OCI-LY1 (cell line): ENCODE data around the gene ATXN7L3B.

Source experiments
- H2AFZ ChIP-seq: fragments of 200-600 bp; sonication (generic), shearing (Covaris generic); 2 replicates; pipeline ENCODE4 v1.6.0; 2014; ENCODE audit warnings: antibody characterized with exemption, mild to moderate bottlenecking, low read length
- H3F3A ChIP-seq: fragments of 200-600 bp; sonication (generic), shearing (Covaris generic); 2 replicates; pipeline ENCODE4 v1.6.0; 2014; ENCODE audit warnings: mild to moderate bottlenecking, antibody characterized with exemption, low read length, moderate library complexity; ENCODE audit not compliant: insufficient read depth
- H3K27ac ChIP-seq: fragments of 200-600 bp; sonication (generic); 2 replicates; pipeline ENCODE4 v1.5.1; 2014; ENCODE audit warnings: low read length, mixed run types, mild to moderate bottlenecking, low read depth; ENCODE audit not compliant: poor library complexity, severe bottlenecking
- H3K27me3 ChIP-seq: fragments of 200-600 bp; sonication (generic); 2 replicates; pipeline ENCODE4 v1.6.0; 2014; ENCODE audit warnings: antibody characterized with exemption, mild to moderate bottlenecking, low read length, moderate library complexity; ENCODE audit not compliant: insufficient read depth
- H3K36me3 ChIP-seq: fragments of 200-600 bp; sonication (generic); 2 replicates; pipeline ENCODE4 v1.6.1; 2014; ENCODE audit warnings: mild to moderate bottlenecking, antibody characterized with exemption, low read length, moderate library complexity, mixed read lengths; ENCODE audit not compliant: insufficient read depth
- H3K4me1 ChIP-seq: fragments of 200-600 bp; sonication (generic); 2 replicates; pipeline ENCODE4 v1.5.1; 2014; ENCODE audit warnings: mild to moderate bottlenecking, low read length, moderate library complexity; ENCODE audit not compliant: insufficient read depth, severe bottlenecking
- H3K4me2 ChIP-seq: fragments of 200-600 bp; sonication (generic), shearing (Covaris generic); 2 replicates; pipeline ENCODE4 v1.6.1; 2014; ENCODE audit warnings: low read length
- H3K4me3 ChIP-seq: fragments of 200-600 bp; sonication (generic); 2 replicates; pipeline ENCODE4 v1.5.1; 2014; ENCODE audit warnings: low read length, low read depth, mild to moderate bottlenecking, mixed read lengths; ENCODE audit not compliant: poor library complexity, severe bottlenecking
- H3K79me2 ChIP-seq: fragments of 200-600 bp; shearing (Covaris generic); 2 replicates; pipeline ENCODE4 v1.6.1; 2016; ENCODE audit warnings: mixed run types, low read length, mixed read lengths; ENCODE audit not compliant: insufficient read depth
- H3K9ac ChIP-seq: fragments of 200-600 bp; sonication (generic), shearing (Covaris generic); 2 replicates; pipeline ENCODE4 v1.6.1; 2014; ENCODE audit warnings: mild to moderate bottlenecking, low read length, mixed read lengths
- H3K9me2 ChIP-seq: fragments of 200-600 bp; sonication (generic), shearing (Covaris generic); 2 replicates; pipeline ENCODE4 v1.6.1; 2014; ENCODE audit warnings: low read depth, mild to moderate bottlenecking, low read length, mixed read lengths
- H3K9me3 ChIP-seq: fragments of 200-600 bp; shearing (Covaris generic); 2 replicates; pipeline ENCODE4 v1.6.1; 2014; ENCODE audit warnings: low read length, mixed read lengths
- H4K20me1 ChIP-seq: fragments of 200-600 bp; sonication (generic), shearing (Covaris generic); 2 replicates; pipeline ENCODE4 v1.6.0; 2016; ENCODE audit warnings: mild to moderate bottlenecking, low read length; ENCODE audit not compliant: insufficient read depth
- EZH2 ChIP-seq: fragments of 200-600 bp; sonication (generic), shearing (Covaris generic); IDR thresholded peaks from 2 replicates; pipeline ENCODE4 v1.8.0; 2017; ENCODE audit warnings: borderline replicate concordance, mixed run types, mild to moderate bottlenecking, antibody characterized with exemption, low read length, moderate library complexity, mixed read lengths
- TF ChIP-seq, protein P1 (sequence below): fragments of 200-600 bp; sonication (generic), shearing (Covaris generic); IDR thresholded peaks from 2 replicates; pipeline ENCODE4 v1.5.1; 2017; ENCODE audit warnings: mild to moderate bottlenecking, antibody characterized with exemption, low read length, moderate library complexity, mixed read lengths

ATXN7L3B gene, protein sequence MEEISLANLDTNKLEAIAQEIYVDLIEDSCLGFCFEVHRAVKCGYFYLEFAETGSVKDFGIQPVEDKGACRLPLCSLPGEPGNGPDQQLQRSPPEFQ

DNA sequence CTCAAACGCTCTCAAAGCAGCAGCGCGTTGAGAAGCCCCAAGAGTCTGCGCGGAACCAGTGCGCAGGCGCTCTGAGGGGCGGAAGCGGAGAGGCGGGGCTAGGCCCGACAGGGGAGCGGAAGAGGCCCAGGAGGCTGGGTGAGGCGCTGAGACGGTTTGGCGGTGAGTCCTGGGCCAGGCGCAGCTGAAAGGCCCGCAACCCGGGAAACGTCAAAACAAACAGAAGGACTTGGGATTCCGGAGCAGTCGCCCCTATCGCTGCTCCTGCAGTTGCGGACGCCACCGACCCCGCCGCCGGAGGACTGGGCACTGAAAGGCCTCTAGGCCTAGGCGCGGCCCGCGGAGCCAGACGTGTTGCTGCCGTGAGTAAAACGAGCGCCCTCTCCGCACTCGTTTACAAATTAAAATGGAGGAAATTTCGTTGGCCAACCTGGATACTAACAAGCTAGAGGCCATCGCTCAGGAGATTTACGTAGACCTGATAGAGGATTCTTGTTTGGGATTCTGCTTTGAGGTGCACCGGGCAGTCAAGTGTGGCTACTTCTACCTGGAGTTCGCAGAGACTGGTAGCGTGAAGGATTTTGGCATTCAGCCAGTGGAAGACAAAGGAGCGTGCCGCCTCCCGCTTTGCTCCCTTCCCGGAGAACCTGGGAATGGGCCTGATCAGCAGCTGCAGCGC, at the start of gene ATXN7L3B:
Gene ATXN7L3B (plus strand): TSS at position 129 of the 679 bp plus-strand sequence. CDS start 278 bp downstream, at position 407.
- Histone ChIP-seq H3K4me3 (peak within 1 kb of the TSS; percentile 96), H3K9me3 (no peaks in the 10 kb centered on the region), H3K4me2 (peak within 1 kb of the TSS; percentile 91), H3K9me2 (no peaks in the 10 kb centered on the region), H3K9ac (peak within 1 kb of the TSS; percentile 95), H3K4me1 (peaks cover 37% of the 10 kb centered on the region), H3K27ac (peak within 1 kb of the TSS; percentile 86), H2AFZ (peak within 1 kb of the TSS; percentile 93), H4K20me1 (no peaks in the 10 kb centered on the region), H3F3A (0 out of 2 replicates have a peak, but pooled peaks cover 4% of the 10 kb centered on the region), H3K36me3 (peaks cover 48% of the 10 kb centered on the region), H3K27me3 (no peaks in the 10 kb centered on the region), H3K79me2 (peaks cover 43% of the 10 kb centered on the region)
- TF ChIP-seq, protein P1, sequence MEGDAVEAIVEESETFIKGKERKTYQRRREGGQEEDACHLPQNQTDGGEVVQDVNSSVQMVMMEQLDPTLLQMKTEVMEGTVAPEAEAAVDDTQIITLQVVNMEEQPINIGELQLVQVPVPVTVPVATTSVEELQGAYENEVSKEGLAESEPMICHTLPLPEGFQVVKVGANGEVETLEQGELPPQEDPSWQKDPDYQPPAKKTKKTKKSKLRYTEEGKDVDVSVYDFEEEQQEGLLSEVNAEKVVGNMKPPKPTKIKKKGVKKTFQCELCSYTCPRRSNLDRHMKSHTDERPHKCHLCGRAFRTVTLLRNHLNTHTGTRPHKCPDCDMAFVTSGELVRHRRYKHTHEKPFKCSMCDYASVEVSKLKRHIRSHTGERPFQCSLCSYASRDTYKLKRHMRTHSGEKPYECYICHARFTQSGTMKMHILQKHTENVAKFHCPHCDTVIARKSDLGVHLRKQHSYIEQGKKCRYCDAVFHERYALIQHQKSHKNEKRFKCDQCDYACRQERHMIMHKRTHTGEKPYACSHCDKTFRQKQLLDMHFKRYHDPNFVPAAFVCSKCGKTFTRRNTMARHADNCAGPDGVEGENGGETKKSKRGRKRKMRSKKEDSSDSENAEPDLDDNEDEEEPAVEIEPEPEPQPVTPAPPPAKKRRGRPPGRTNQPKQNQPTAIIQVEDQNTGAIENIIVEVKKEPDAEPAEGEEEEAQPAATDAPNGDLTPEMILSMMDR: no peak
- TF ChIP-seq EZH2: no peak

DNA sequence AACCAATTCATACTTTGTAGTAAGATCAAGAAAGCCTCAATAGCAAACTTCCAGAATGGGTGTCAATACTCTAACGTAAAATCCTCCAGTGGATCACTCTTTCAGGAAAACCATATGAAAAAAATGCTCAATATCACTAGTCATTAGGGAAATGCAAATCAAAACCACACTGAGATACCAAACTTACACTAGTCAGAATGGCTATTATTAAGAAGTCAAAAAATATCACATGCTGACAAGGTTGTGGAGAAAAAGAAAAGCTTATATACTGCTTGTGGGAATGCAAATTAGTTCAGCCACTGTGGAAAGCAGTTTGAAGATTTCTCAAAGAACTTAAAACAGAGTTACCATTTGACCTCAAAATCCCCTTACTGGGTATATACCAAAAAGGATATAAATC, 49.5 kb upstream of the ATXN7L3B start:
- H3K27ac ChIP-seq: no peak overlapping the region
- no peaks in the 10 kb centered on the region for H3K79me2 ChIP-seq
- TF ChIP-seq EZH2: no peak
- TF ChIP-seq, protein P1: no peak
- no peaks in the 10 kb centered on the region for H4K20me1 ChIP-seq
- no peak overlapping the region for H3K4me2 ChIP-seq
- H3K4me3 ChIP-seq: no peak overlapping the region
- no peaks in the 10 kb centered on the region for H3K9me2 ChIP-seq
- no peaks in the 10 kb centered on the region for H3K36me3 ChIP-seq
- no peaks in the 10 kb centered on the region for H3K9me3 ChIP-seq
- H3K9ac ChIP-seq: no peak overlapping the region
- no peaks in the 10 kb centered on the region for H3K4me1 ChIP-seq
- H3F3A ChIP-seq: no peaks in the 10 kb centered on the region
- no peak overlapping the region for H2AFZ ChIP-seq
- no peaks in the 10 kb centered on the region for H3K27me3 ChIP-seq

DNA sequence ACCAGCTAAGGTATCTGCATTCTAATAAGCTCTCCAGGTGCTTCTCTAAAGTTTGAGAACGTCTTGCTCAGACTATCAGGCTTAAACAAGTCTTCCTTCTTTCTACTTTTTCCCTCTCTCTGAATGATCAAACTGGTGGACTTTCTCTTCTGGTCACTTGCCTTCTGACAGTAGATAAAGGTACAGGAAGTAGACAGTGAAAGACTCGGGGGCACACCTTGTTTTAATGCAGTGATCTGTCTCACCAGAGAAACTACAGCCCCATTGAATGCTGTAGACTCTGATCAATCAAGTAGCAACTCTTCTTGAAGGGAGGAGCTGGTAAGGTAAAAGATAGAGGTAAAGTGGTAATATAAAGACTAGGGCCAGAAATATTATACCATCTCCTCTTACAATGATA, 48.1 kb upstream of the ATXN7L3B start:
- no peaks in the 10 kb centered on the region for H4K20me1 ChIP-seq
- no peaks in the 10 kb centered on the region for H3K27me3 ChIP-seq
- no peak overlapping the region for H3K4me3 ChIP-seq
- H3K9me2 ChIP-seq: no peaks in the 10 kb centered on the region
- H3K79me2 ChIP-seq: no peaks in the 10 kb centered on the region
- H3K9me3 ChIP-seq: no peaks in the 10 kb centered on the region
- no peak for TF ChIP-seq EZH2
- TF ChIP-seq, protein P1: no peak
- no peaks in the 10 kb centered on the region for H3F3A ChIP-seq
- no peaks in the 10 kb centered on the region for H3K36me3 ChIP-seq
- no peak overlapping the region for H3K4me2 ChIP-seq
- no peak overlapping the region for H3K27ac ChIP-seq
- no peak overlapping the region for H2AFZ ChIP-seq
- no peak overlapping the region for H3K9ac ChIP-seq
- no peaks in the 10 kb centered on the region for H3K4me1 ChIP-seq
